Suprapubic skin (tissue), 4 donors: ENCODE measurements around the gene LSM5.

ENCODE experiments used
- EP300 ChIP-seq: sonication (generic); formaldehyde crosslinking; IDR thresholded peaks from one replicate; pipeline ENCODE4 v1.6.1; 2017; ENCODE audit warnings: antibody characterized with exemption
- POLR2A ChIP-seq, 2 donors: fragments of 450-650 bp; IDR thresholded peaks; one replicate each; pipeline ENCODE4 v1.6.1; 2017; ENCODE audit warnings: antibody characterized with exemption in 2 of 2, mild to moderate bottlenecking in 2 of 2, moderate library complexity in 2 of 2
- POLR2AphosphoS5 ChIP-seq, 3 donors: sonication (generic); formaldehyde crosslinking; IDR thresholded peaks; one replicate each; pipeline ENCODE4 v1.6.1; 2017; ENCODE audit warnings: antibody characterized with exemption in 3 of 3
- TF ChIP-seq, protein P1 (sequence below), 2 donors: fragments of 200-600 bp in 1 of 2; fragments of 450-650 bp in 1 of 2; sonication (generic) in 1 of 2; IDR thresholded peaks; one replicate each; pipeline ENCODE4 v1.5.1; 2016 to 2019; ENCODE audit warnings: antibody characterized with exemption in 2 of 2, mild to moderate bottlenecking in 1 of 2, moderate library complexity in 1 of 2

DNA sequence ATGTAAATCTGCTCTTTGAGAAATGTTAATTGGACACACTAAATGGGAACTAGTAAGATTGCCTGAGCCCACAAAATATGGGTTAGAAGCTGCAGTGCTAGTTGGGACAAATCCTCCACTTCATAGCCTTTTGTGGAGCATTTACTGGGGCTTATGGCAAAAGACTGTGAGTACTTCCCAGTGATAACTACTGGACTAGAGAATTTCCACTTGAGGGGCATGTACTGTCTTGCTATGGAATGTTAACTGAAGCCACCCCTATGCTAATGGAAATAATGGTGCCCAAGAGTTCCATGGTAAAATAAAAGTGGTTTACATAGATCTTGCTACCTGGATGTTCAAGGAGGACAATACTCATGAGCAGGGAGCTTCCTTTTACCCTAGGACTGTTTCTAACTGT lies 34.5 kb upstream of the LSM5 start:
- TF ChIP-seq, protein P1, sequence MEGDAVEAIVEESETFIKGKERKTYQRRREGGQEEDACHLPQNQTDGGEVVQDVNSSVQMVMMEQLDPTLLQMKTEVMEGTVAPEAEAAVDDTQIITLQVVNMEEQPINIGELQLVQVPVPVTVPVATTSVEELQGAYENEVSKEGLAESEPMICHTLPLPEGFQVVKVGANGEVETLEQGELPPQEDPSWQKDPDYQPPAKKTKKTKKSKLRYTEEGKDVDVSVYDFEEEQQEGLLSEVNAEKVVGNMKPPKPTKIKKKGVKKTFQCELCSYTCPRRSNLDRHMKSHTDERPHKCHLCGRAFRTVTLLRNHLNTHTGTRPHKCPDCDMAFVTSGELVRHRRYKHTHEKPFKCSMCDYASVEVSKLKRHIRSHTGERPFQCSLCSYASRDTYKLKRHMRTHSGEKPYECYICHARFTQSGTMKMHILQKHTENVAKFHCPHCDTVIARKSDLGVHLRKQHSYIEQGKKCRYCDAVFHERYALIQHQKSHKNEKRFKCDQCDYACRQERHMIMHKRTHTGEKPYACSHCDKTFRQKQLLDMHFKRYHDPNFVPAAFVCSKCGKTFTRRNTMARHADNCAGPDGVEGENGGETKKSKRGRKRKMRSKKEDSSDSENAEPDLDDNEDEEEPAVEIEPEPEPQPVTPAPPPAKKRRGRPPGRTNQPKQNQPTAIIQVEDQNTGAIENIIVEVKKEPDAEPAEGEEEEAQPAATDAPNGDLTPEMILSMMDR (IDR thresholded peaks at IDR 0.05) = no peak
- no peak for TF ChIP-seq POLR2A (IDR thresholded peaks at IDR 0.05)
- TF ChIP-seq EP300 = no peak
- TF ChIP-seq POLR2AphosphoS5 (IDR thresholded peaks at IDR 0.05) = no peak
